SH-SY5Y (cell line): Measurements from ENCODE around the gene IBTK.

ENCODE experiments used
- GATA2 ChIP-seq: IDR thresholded peaks from 2 replicates; pipeline ENCODE4 v1.6.1; 2011; ENCODE audit warnings: mild to moderate bottlenecking, low read depth, low read length
- GATA3 ChIP-seq: IDR thresholded peaks from 2 replicates; pipeline ENCODE4 v1.6.1; 2011; ENCODE audit warnings: low read depth, mild to moderate bottlenecking, low read length, moderate library complexity

DNA sequence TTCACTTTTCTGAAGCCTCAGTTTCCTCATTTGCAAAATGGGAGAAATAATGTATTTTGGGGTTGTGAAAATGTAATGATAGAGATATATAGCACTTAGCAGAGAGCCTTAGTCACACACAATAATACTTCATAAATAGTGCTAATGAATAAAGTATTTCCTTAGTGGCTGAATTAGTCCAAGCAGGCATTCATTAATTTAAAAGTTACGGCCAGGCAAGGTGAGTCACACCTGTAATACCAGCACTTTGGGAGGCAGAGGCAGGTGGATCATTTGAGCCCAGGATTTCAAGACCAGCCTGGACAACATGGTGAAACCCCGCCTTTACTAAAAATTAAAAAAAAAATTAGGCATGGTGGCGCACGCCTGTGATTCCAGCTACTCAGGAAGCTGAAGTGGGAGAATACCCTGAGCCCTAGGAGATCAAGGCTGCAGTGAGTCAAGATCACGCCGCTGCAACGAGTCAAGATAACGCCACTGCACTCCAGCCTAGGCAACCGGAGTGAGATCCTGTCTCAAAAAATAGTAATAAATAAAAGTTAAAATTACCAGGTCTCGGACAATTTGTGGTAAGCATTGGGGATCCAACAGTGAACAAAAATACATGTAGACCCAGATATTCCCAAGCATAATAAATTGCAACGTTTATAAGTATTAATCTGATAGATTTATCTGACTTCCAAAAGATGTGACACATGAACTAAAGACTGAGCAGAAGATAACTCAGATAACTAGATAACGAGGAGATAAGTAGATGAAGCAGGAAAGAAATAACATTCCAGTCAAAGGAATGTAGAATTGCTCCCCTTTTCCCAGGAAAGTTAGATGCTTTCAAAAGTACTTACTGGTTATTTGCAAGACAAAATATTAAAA is 2.1 kb upstream of the IBTK start:
- TF ChIP-seq GATA2 (no peak), GATA3 (no peak)
